Measurements from ENCODE around the gene DGCR6L.
"Not testable (repeated sequence)": the region's sequence is repeated elsewhere in the genome, so short reads cannot be mapped to it uniquely, and the experiment has no call there.

DGCR6L gene

GRCh38 chr22:20324139-20324516, 4.3 kb upstream of the DGCR6L start:
- no peak for DNase-seq

- not testable (repeated sequence) for DNase-seq
Measured at GRCh38 chr22:20321552-20322211, 1.8 kb upstream of the DGCR6L start.

- not testable (repeated sequence) for DNase-seq
Measured at GRCh38 chr22:20320659-20321551, 1.0 kb upstream of the DGCR6L start.

GRCh38 chr22:20319041-20319744, 667 bp downstream of the DGCR6L start:
- DNase-seq: no peak

- DNase-seq: not testable (repeated sequence)
Measured at GRCh38 chr22:20318043-20318688, 1.7 kb downstream of the DGCR6L start.

- not testable (repeated sequence) for DNase-seq
Measured at GRCh38 chr22:20317402-20318042, 2.3 kb downstream of the DGCR6L start.

- DNase-seq: no peak
Measured at GRCh38 chr22:20316844-20317401, 2.9 kb downstream of the DGCR6L start.

GRCh38 chr22:20316217-20316843, 3.5 kb downstream of the DGCR6L start:
- DNase-seq: no peak

GRCh38 chr22:20315337-20316216, 4.3 kb downstream of the DGCR6L start:
- DNase-seq: no peak

GRCh38 chr22:20314741-20315336, 5.0 kb downstream of the DGCR6L start:
- not testable (repeated sequence) for DNase-seq

GRCh38 chr22:20314206-20314605, 5.7 kb downstream of the DGCR6L start:
- not testable (repeated sequence) for DNase-seq

- not testable (repeated sequence) for DNase-seq
Measured at GRCh38 chr22:20313306-20314077, 6.4 kb downstream of the DGCR6L start.

- DNase-seq: no peak
Measured at GRCh38 chr22:20312396-20313191, 7.3 kb downstream of the DGCR6L start.

- DNase-seq: not testable (repeated sequence)
Measured at GRCh38 chr22:20311249-20312062, 8.4 kb downstream of the DGCR6L start.

GRCh38 chr22:20310773-20311172, 9.1 kb downstream of the DGCR6L start:
- not testable (repeated sequence) for DNase-seq

- not testable (repeated sequence) for DNase-seq
Measured at GRCh38 chr22:20310180-20310579, 9.7 kb downstream of the DGCR6L start.
